NCI-H2107 treated with DMSO at 0.1 percent for 48 hours (cell line): ENCODE results near the gene PLXNA3.

Source experiments
- DNase-seq: peaks from one replicate; lab custom pipeline; 2025; ENCODE audit not compliant: unreplicated experiment; lab: John Stamatoyannopoulos, UW

Gene PLXNA3

GRCh38 chrX:154458116-154458953, at the start of gene PLXNA3:
TSS of gene PLXNA3 (plus strand) at chrX:154458281. CDS start at chrX:154460184, 1,903 bp downstream.
- no peak for DNase-seq

GRCh38 chrX:154408659-154409221, 49.3 kb upstream of the PLXNA3 start:
- no peak for DNase-seq

- no peak for DNase-seq
These were observed 48.7 kb upstream of the PLXNA3 start, which contains the start of gene DNASE1L1 for GRCh38 chrX:154409222-154409871. TSS of gene DNASE1L1 (minus strand) at chrX:154409254. CDS start at chrX:154405568, 3,686 bp downstream.

DNA sequence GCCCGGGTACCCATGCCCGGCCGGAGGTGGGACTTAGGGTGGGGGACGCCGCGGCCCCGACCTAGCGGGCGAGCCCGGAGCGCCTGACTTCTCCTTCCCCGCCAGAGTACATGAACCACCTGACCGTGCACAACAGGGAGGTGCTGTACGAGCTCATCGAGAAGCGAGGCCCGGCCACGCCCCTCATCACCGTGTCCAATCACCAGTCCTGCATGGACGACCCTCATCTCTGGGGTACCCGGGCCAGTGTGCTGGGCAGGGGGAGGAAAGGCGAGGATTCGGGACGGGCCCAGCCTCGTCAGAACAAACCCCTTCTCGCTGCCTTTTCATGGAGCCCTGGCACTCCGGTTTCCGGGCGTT, 46.1 kb upstream of the PLXNA3 start:
- DNase-seq = no peak

GRCh38 chrX:154412468-154412867, 45.6 kb upstream of the PLXNA3 start:
- no peak for DNase-seq

DNA sequence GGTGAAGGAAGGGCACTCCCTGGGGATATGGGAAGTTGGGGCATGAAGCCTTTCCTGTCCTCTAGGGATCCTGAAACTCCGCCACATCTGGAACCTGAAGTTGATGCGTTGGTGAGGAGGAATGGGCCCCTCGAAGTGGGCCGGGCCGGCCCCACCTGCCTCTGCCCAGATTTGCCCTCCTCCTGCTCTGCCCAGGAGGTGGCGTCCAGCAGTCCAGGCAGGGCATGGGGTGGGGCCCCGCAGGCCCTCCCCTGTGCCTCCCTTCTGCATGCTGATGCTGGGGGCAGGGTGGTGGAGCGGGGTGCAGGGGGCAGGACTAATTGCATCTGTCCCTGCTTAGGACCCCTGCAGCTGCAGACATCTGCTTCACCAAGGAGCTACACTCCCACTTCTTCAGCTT, 44.9 kb upstream of the PLXNA3 start:
- DNase-seq = no peak

DNA sequence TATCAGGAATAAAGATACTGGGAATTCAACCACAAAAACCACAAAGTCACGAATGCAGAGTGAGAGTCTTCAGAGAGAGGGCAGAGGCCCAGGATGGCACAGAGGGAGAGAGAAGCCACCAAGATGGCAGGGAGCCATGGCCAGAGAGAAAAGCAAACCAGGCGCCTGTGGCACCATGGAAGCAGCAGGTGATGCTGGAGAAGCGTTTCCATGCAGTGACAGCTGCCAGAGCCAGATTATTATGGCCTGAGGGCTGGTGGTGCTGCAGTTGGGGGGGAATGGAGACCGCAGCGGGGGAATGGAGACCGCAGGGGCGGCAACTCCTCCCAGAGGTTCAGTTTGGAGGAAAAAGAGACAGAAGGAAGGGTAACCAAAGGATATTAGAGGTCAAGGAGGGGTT, 40.9 kb upstream of the PLXNA3 start:
- peak; percentile 73 for DNase-seq

- no peak for DNase-seq
These were observed 38.9 kb upstream of the PLXNA3 start for GRCh38 chrX:154419189-154419588.

DNA sequence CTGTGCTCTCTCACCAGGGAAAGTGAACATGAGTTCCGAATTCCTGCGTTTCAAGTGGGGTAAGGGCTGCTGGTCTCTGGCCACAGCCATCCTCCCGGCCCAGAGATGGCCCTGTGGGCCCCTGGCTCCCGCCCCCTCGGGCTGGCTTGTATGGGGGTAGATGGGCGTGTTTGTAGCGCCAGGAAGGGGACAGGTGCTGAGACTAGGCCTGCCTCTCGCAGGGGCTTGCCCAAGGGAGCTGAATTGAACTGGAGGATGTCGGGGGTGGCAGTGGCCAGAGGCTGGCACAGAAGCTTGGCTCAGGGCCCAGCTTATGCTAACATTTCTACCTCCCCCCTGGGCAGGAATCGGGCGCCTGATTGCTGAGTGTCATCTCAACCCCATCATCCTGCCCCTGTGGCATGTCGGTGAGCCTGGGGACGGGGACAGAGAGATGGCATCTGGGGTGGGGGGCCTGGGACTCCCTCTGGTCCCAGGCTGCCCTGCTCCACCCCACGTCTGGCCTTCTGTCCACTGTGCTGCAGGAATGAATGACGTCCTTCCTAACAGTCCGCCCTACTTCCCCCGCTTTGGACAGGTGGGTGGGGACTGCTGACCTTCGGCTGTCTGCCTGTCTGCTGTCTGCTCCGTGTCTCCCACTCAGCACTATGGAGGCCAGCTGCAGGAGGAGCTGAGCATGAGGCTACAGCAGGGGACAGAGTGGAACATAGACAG, 38.2 kb upstream of the PLXNA3 start:
- DNase-seq = no peak

DNA sequence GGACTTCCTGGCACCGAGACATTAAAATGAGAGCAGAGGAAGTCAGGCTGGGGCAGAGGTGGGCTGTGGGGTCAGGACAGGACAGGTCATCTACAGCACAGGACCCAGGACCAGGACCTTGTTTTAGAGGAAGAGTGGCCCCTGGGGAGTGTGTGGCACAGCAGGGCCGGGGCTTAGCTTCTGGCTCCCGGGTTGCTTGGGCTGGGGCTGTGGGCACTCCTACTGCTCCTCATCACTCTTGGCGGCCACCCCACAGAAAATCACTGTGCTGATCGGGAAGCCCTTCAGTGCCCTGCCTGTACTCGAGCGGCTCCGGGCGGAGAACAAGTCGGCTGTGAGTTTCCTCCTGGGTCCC, 37.7 kb upstream of the PLXNA3 start:
- DNase-seq = no peak

- DNase-seq = no peak
These were observed 30.9 kb upstream of the PLXNA3 start for GRCh38 chrX:154426916-154427770.

DNA sequence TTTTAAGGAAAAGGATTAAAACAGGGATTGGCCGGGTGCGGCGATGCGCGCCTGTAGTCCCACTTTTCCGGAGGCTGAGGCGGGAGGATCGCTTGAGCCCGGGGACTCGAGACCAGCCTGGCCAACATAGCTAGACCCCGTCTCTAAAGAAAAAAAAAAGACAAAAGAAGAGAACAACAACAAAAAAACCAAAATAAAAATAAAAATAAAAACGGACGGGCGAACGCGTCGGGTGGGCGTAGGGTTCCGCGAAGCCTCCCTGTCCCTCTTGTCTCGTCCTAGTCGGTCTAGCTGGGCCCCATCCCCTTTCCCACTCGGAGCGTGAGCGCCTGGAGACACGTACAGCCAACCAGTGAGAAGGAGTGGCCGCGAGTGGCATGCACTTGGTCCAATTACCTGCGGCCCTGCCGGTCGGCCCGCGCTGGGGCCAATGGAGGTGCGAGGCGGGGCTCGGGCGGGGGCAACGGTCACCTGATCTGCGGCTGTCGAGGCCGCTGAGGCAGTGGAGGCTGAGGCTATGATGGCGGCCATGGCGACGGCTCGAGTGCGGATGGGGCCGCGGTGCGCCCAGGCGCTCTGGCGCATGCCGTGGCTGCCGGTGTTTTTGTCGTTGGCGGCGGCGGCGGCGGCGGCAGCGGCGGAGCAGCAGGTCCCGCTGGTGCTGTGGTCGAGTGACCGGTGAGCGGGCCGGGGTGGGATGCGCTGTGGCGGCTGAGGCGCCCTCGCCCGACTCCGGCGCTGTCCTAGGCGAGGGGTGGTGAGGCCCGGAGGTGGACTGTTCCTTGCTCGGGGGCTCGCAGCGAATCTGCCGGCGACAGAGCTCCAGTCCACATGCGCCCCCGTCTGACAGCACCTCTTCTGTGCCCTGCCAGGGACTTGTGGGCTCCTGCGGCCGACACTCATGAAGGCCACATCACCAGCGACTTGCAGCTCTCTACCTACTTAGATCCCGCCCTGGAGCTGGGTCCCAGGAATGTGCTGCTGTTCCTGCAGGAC, 29.6 kb upstream of the PLXNA3 start, which contains the start of gene ATP6AP1:
Gene ATP6AP1, plus strand, starts transcription at position 502 of the 996 bp plus-strand sequence. Its CDS starts 16 bp downstream, at position 518.
- peak; percentile 88 for DNase-seq

DNA sequence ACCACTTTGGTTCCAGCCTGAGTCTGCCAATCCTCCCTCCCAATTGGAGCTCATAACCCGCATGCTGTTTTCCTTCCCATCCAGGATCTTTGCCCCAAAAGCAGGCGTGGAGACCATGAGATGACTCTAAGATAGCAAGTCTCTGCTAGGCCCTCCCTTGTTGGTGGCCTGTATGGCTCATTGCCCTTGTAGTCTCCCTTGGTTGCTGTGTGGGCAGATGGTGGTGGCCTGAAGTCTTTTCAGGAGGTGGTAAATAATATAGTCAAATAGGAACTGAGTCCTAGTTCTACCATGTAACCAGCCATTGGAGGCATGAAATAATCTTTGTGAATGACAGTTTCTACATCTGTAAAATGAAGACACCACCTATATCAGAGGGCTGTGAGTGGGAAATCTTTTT, 28.4 kb upstream of the PLXNA3 start:
- no peak for DNase-seq

DNA sequence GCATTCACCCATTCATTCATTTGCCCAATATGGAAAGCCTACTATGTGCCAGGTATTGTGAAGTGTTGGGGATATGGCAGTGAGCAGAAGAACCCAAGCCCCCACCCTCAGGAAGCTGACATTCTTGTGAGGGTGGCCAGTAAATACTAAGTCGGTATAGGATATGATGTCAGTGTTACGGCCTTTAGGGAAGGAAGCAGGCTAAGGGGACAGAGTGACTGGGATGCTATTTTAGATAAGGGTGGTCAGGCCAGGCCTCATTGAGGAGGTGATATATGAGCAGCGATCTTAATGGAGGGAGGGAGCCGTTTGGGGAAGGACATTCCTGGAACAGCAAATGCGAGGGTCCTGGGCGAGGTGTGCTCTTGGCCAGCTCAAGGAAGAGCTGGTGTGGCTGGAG, 27.6 kb upstream of the PLXNA3 start:
- no peak for DNase-seq

DNA sequence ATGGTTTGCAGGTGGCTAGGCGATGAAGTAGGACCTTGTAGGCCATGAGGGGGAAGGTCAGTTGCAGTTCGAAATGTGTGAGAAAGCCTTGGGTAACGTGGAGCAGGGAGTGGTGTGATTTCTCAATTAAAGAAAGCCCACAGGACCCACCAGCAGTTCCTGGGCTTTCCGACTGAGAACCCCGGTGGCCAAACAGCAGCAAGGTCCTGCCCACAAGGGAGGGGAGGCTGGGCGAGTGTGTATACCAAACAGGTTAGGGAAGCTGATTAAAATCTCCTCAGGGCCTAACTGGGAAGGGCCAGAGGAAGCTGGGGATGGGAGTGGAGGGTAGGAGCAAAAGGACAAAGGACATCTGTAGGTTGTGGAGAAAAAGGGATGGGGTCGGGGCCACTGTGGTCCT, 27.2 kb upstream of the PLXNA3 start:
- no peak for DNase-seq

GRCh38 chrX:154431341-154431740, 26.7 kb upstream of the PLXNA3 start:
- DNase-seq = no peak

DNA sequence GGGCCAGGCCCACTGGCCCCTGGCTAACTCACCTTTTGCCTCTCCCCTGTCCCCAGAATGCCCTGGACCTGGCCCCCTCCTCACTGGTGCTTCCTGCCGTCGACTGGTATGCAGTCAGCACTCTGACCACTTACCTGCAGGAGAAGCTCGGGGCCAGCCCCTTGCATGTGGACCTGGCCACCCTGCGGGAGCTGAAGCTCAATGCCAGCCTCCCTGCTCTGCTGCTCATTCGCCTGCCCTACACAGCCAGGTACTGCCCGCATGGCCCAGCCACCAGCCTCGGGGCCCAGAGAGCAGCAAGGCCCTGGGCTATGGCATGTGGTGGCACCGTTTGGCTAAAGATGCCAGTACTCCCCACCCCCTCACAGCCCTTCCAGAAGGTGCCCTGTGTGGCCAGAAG, 25.9 kb upstream of the PLXNA3 start:
- DNase-seq = no peak

- no peak for DNase-seq
These were observed 24.5 kb upstream of the PLXNA3 start for GRCh38 chrX:154433605-154434004.

- DNase-seq = no peak
These were observed 23.5 kb upstream of the PLXNA3 start for GRCh38 chrX:154434394-154435168.
